ENCODE data around the gene FBRSL1.

- TF ChIP-seq CTCF (IDR thresholded peaks at IDR 0.05) = no peak
- no peak for TF ChIP-seq POLR2A (IDR thresholded peaks at IDR 0.05)
- TF ChIP-seq POLR2AphosphoS5 (IDR thresholded peaks at IDR 0.05) = no peak
Measured at GRCh38 chr12:132462788-132463187, 27.2 kb upstream of the FBRSL1 start.

Data from breast epithelium (tissue), 3 donors.